A673 (cell line): ENCODE results near the gene USP48.

Source experiments
- CTCF ChIP-seq: fragments of 300-800, 200-600 bp; sonication (generic); conservative IDR thresholded peaks from 2 replicates; pipeline ENCODE4 v1.5.1; 2017; ENCODE audit warnings: low read depth, mild to moderate bottlenecking, antibody characterized with exemption, low read length, moderate library complexity, mixed read lengths
- EZH2 ChIP-seq: fragments of 200-600 bp; sonication (generic); IDR thresholded peaks from 2 replicates; pipeline ENCODE4 v1.6.1; 2017; ENCODE audit warnings: borderline replicate concordance, low read depth, mild to moderate bottlenecking, mixed read lengths, antibody characterized with exemption, low read length; ENCODE audit not compliant: poor library complexity, severe bottlenecking

DNA sequence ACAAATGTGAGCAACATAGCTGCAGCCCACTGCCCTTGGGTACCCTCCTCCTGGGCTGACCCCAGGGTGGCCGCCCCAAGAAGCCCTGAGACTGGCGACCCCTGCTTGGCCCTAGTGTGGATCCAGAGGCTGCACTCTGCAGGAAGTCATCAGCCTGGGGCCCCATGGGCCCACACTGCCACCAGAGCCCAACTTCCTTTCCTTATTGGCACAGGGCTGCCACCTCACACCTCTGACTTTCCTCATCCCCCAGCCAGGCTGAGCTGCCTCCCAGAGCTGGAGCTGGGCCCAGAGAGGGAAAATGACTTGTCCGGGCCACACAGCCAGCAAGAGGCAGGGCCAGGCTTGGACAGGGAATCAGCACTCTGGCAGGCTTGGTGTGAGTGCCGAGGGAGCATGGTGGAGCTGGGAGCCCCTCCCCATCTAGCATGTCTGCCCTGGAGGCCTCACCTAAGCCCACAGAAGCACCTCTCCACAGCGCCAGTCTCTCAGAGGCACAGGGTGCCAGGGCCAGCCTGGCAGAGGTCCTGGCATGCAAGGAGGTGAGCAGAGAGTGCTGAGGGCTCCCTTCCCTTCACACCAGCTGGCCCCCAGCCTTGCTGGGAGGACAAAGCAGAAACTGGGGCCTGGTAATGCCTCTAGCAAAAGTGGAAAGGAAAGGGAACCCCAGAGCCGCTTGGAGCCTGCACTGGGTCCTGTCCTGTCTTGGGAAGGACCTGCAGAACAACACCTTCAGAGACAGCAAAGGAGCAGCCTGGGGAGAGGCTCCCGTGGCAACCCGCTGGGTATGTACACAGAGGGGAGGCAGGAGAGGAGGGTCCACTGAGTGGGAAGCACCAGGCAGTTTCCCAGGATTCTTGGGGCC is 117.0 kb downstream of the USP48 start:
- TF ChIP-seq CTCF (no peak), EZH2 (no peak)
